ENCODE results near the gene LAPTM5.

DNA sequence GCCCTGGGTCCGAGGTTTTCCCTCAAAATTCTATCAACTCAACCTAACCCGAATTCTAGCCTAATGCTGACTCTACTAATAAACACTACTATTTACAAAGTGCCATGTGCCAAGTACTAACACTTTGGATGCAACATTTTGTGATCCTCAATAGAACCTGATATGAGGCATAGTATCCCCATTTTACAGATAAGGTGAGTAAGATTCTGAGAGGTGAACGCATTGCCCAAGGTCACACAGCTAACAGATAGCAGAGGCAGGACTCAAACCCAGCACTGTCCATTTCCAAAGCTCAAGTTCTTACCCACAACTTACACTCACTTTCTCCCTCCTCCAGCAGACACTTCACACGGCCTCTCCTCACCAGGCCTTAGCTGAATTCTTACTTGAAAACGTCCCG is 46.0 kb upstream of the LAPTM5 start:
- TF ChIP-seq, protein P1, sequence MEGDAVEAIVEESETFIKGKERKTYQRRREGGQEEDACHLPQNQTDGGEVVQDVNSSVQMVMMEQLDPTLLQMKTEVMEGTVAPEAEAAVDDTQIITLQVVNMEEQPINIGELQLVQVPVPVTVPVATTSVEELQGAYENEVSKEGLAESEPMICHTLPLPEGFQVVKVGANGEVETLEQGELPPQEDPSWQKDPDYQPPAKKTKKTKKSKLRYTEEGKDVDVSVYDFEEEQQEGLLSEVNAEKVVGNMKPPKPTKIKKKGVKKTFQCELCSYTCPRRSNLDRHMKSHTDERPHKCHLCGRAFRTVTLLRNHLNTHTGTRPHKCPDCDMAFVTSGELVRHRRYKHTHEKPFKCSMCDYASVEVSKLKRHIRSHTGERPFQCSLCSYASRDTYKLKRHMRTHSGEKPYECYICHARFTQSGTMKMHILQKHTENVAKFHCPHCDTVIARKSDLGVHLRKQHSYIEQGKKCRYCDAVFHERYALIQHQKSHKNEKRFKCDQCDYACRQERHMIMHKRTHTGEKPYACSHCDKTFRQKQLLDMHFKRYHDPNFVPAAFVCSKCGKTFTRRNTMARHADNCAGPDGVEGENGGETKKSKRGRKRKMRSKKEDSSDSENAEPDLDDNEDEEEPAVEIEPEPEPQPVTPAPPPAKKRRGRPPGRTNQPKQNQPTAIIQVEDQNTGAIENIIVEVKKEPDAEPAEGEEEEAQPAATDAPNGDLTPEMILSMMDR (IDR thresholded peaks at IDR 0.05) = no peak
- TF ChIP-seq, protein P2, sequence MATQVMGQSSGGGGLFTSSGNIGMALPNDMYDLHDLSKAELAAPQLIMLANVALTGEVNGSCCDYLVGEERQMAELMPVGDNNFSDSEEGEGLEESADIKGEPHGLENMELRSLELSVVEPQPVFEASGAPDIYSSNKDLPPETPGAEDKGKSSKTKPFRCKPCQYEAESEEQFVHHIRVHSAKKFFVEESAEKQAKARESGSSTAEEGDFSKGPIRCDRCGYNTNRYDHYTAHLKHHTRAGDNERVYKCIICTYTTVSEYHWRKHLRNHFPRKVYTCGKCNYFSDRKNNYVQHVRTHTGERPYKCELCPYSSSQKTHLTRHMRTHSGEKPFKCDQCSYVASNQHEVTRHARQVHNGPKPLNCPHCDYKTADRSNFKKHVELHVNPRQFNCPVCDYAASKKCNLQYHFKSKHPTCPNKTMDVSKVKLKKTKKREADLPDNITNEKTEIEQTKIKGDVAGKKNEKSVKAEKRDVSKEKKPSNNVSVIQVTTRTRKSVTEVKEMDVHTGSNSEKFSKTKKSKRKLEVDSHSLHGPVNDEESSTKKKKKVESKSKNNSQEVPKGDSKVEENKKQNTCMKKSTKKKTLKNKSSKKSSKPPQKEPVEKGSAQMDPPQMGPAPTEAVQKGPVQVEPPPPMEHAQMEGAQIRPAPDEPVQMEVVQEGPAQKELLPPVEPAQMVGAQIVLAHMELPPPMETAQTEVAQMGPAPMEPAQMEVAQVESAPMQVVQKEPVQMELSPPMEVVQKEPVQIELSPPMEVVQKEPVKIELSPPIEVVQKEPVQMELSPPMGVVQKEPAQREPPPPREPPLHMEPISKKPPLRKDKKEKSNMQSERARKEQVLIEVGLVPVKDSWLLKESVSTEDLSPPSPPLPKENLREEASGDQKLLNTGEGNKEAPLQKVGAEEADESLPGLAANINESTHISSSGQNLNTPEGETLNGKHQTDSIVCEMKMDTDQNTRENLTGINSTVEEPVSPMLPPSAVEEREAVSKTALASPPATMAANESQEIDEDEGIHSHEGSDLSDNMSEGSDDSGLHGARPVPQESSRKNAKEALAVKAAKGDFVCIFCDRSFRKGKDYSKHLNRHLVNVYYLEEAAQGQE (IDR thresholded peaks at IDR 0.05; ENCODE audit: insufficient read depth in 1 of 2, low read depth in 2 of 2, low read length in 1 of 2) = no peak
- TF ChIP-seq TCF7L2 (IDR thresholded peaks at IDR 0.05; ENCODE audit: low read depth, low read length) = no peak
